Activated CD4-positive, alpha-beta T cell treated with anti-CD3 and anti-CD28 coated beads for 24 hours (primary cell): ENCODE results near the gene RCN1.
"Not testable (repeated sequence)": the region's sequence is repeated elsewhere in the genome, so short reads cannot be mapped to it uniquely, and the experiment has no call there.

Source experiments
- DNase-seq, 2 donors: peaks; one replicate each; pipeline ENCODE4 v3.0.0-alpha.2; 2020; ENCODE audit warnings: low read depth in 2 of 2

RCN1 gene

DNA sequence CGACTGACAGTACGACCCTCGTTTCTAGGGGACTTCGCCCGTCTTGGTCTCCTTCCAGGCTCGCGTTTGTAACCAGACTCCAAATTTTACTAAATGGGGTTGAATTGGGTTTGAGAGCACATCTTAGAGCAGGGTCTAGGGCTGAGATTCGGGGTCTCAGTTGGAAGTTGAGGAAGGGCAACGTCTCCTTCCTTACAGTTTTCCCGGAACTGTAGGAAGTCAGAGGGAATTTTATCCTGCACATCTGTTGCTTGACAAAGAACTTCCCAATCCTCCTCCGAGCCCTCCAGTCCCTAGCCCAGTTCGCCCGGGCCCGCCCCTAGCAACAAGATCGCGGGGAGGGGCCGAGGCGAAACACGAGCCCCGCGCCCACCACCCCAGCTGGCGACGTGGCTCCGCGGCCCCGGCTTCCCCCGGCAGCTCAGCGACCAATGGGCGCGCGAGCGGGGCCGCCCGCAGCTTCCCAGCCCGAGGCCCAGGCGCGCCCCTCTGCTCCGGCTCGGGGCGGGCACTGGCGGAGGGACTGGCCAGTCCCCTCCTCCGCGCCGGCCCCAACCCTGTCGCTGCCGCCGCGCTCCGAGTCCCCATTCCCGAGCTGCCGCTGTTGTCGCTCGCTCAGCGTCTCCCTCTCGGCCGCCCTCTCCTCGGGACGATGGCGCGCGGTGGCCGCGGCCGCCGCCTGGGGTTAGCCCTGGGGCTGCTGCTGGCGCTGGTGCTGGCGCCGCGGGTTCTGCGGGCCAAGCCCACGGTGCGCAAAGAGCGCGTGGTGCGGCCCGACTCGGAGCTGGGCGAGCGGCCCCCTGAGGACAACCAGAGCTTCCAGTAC lies at the start of gene RCN1:
Gene RCN1 (plus strand): TSS at position 530 of the 826 bp plus-strand sequence. CDS start 123 bp downstream, at position 653.
- peak; percentile 24 to 27 for DNase-seq

DNA sequence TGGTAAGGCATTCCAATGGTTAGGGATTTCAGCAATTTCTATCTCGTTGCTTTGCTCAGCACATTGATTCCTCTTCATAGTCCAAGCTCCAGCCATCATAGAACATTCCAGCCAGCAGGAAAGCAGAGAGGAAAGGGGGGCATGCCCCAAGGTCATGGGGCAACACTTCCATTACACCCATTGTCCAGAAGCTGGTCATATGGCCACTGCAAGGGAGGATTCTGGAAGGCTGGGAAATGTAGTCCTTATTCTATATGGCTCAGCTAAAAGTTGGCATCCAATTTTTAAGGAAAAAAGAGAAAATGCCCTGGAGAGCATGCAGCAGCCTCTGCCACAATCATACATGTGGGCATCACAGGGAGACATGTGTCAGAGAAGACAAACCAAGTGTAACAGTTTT lies 47.1 kb upstream of the RCN1 start:
- DNase-seq, result no peak

DNA sequence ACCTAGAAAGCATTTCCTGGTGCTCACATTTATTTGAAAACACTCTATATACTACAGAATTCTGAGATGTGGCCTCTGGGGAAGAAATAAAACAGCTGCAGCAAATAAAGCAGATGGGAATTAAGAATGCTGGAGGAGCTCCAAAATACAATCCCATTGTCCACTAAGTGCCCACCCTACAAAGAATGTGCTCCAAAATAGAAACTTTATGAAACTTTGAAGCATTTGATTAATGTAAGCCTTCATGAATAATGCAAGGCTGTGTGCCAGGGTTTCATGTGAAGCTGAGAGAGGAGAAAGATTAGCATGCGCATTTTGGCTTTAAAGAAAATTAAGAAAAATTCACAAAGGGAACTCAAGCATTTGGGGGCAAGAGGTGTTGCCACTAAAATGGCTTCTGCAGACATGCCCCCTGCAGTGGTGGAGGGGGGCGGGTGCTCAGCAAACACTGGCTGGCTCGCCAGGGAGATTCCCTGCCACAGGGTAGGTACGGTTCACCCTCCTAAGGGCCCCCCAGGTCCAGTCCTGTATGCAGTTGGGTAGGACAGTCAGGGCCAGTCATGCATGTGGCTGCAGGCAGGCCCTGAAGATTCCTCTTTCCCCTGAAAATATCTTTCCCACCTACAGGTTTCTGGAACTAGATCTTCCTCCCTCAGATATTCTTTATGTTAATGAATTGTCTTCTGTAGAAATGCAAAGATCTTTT lies 46.6 kb upstream of the RCN1 start:
- DNase-seq, result no peak

DNA sequence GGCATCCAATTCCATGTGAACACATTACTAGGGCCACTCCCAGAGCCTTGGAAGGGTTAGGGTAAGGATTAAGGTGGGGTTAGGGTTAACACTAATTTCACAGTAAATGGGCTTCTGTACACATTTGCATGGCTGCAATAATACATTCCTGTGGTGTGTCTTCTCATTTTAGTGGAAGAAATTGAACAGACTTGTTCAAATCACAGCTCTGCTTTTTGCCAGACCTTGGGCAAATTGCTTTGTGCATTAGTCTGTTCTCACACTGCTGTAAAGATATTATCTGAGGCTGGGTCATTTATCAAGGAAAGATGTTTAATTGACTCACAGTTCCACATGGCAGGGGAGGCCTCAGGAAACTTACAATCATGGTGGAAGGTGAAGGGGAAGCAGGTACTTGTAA lies 45.4 kb upstream of the RCN1 start:
- DNase-seq, result no peak

DNA sequence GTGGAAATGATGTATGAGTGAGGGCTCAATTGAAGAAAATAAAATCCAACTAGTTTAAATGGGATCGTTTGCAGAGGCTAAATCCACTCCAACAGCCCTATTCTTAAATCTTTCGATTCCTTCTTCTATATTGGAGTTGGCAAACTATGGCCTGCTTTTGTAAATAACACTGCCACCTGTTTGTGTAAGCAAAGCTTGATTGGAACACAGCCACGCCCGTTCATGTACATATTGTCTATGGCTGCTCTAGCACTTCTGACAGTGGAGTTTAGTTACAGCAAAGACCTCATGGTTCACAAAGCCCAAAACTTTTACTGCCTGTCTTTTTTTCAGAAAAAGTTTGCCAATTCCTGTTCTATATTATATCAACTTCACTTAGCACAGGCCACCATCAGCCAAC lies 40.6 kb upstream of the RCN1 start:
- no peak for DNase-seq

DNA sequence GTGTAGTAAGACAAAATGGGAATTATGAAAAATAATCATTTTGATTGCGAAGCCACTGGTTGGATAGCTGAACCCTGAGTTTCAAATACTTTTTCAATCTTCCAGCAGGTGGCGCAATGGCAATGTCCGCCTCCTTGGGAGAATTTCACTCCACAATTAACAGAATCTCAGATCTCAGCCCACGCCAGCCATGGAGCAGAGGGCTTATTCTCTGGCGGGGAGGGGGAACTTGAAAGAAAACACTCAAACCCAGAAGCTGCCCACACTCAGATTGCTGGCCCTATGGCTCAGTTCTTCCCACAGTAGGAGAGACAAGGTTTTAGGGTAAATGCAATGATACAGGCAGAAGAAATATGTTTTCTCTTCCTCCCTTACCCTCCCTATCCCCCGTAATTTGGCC lies 38.7 kb upstream of the RCN1 start:
- peak; percentile 25 to 31 for DNase-seq

DNA sequence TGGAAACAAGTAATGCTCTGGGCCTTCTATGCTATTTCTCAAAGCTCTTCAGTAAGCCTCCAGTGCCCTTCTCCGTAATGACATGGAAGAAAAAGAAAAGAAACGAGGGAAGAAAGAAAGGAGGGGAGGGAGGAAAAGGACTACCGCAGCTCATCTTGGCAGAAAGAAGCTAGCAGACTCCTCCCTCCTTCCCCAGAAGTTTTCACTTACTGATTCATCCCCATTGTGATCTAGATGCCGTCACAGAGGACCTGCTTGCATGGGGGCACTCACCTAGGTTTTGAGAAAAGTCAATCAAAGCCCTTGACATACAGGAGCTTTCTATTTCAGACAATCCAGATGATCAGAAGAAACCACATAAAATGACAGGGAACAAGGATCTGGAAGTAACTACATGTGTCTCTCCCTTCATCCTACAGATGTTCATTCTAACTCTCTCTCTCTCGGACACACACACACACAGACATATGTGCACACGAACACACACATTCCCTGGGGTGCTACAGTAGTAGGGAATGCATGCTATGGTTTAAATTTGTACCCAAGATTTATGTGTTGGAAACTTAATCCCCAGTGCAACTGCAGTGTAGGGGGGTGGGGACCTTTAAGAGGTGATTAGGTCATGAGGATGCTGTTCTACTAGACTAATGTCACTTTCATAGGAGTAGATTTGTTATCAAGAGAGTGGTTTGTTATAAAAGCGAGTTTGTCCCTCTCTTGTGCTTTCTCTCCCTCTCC lies 37.6 kb upstream of the RCN1 start:
- DNase-seq, result no peak

DNA sequence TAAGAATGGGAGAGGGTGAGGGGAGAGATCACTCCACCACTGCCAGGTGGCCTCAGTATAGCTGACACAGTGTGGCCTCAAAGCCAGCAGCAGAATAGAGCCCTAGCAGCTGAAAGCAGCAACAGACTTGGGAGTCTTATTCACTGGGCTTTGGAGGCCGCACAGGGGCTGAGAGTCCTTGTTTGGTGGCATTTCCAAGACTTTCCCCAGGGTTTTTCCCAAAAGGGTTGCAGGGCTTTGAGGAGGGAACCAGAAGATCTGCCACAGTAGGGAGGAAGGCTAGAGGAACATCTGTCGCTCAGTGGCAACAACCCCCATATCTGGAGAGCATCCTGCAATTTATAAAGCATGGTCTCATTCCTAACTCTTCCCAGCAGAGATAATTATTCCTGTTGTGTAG lies 35.0 kb upstream of the RCN1 start:
- DNase-seq, result no peak

DNA sequence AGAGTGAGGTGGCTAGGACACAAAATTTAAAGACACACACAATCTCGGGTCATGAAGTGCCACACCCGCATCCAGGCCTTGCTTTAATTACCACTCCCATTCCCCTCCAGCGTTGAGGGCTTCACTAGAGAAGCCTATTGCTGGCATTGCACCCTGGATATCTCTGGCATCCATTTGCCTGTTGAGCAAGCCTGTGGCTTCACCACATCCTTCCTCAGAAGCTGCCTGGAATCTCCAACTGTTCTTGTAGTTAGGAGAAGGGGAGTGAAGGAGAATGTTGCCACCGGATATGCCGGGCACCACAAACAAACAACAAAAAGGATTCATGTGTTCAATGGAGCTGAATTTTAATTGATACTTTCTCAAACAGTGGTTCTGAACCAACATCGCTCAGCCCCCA lies 34.4 kb upstream of the RCN1 start:
- no peak for DNase-seq

DNA sequence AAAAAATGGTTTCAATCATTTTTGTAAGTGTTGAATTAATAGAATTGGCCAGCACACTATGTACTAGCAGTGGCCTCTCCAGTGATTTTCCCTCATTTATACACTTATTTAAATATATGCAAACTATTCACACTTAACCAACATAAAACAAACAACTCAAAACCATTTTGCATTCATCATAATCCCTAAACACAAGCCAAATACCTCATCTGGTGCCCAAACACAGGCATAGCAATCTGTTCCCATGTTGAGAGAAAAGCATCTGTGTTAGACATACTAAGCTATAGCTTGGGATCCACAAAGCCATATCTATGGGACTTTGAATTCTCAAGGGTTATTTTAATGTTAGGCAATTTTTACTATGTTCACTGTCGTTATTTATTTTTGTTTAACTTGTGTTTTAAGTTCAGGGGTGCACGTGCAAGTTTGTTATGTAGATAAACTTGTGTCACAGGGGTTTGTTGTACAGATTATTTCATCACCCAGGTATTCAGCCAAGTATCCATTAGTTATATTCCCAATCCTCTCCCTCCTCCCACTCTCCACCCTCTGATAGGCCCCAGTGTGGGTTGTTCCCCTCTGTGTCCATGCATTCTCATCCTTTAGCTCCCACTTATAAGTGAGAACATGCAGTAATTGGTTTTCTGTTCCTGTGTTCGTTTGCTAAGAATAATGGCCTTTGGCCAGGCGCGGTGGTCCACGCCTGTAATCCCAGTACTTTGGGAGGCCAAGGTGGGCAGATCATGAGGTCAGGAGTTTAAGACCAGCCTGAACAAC lies 31.0 kb upstream of the RCN1 start:
- DNase-seq, result no peak

DNA sequence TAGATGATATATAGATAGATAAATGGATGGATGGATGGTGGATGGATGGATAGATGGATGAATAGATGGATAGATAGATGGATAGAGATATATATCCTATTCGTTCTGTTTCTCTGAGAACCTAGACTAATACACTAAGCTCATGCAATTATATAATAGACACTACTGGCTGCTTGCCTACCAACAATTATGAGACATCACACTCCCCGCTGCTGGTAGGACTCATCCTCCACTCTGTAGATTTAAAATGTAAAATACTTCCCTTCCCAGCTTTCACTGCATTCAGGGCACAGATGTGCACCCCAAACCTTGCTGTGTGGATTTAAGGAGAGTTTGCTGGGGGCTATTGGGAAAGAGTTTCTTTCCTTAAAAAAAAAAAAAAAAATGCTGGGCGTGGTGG lies 28.3 kb upstream of the RCN1 start:
- no peak for DNase-seq

DNA sequence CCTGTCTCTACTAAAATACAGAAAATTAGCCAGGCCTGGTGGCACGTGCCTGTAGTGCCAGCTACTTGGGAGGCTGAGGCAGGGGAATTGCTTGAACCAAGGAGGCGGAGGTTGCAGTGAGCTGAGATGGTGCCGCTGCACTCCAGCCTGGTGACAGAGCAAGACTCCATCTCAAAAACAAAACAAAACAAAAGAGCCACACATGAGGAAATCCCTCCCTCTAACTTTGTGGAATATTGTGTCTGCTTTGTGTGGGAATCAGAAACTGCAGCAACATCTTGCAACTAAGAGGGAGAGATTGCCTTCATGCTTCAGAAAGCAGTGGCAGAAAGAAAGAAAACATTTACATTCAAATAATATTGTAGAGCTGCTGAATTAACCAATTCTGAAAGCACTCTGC lies 27.8 kb upstream of the RCN1 start:
- DNase-seq, result not testable (repeated sequence)

DNA sequence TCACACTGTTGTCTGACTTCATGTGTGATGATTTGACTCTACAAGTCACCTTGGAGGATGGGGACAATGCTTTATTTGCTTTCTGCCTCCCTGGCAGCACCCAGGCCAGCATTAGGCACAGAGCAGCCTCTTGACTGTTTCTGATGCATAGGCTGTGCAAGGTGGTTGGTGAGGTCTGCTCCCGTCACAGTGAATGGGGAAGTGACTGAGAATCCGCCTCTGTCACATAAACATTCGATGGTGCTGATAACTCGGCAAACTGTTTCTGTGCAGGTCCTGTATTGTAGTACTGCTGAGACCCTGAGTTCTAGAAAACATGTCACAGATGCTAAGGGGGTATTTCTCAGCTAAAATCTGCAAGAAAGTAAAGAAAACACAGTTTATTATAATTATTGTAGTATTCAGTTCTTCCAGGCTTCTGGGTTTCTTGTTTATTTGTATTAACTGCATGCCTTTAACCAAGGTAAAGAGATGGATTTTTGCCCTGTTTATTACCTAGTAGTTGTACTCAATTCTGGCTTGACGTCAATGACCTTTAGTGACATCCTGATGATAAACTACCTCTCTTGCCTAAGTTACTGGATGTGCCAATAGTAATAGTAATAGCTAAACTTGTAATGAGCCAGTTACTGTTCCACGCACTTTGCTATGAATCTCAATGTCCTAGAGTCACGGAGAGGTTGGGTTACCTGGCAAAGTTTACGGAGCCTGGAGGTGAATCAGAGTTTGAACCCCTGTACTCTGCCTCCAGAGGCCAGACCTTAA lies 24.8 kb upstream of the RCN1 start:
- no peak for DNase-seq

DNA sequence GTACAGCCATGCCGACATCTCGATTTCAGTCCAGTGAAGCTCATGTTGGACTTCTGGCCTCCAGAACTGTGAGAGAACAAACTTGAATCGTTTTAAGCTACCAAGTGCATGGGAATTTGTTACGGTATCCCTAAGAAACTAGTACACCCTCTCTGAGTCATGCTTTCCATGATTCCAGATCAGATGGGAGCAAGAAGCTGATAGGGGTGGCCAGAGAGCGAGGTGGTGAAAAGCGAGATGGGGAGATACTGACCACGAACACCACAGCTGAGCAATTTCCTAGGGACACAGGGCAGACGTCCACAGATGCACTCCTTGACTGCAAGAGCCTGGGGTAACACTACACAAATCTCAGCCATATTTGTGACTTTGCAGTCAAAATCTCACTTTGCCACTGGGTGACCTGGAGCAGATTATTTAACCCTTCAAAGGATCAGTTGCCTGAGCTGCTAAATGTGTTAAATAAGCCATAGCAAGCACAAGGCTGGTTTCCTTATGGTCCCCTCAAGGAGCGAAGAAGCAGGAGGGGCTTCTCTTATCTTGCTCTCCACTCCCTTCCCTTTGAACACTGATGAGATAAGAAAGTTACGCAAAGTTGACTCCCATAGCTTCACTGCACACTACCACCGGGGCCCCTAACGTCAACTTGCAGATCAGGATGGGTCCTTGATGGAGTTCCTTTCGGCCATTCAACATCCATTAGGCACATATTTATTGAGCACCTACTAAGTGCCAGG lies 22.6 kb upstream of the RCN1 start:
- DNase-seq, result no peak

DNA sequence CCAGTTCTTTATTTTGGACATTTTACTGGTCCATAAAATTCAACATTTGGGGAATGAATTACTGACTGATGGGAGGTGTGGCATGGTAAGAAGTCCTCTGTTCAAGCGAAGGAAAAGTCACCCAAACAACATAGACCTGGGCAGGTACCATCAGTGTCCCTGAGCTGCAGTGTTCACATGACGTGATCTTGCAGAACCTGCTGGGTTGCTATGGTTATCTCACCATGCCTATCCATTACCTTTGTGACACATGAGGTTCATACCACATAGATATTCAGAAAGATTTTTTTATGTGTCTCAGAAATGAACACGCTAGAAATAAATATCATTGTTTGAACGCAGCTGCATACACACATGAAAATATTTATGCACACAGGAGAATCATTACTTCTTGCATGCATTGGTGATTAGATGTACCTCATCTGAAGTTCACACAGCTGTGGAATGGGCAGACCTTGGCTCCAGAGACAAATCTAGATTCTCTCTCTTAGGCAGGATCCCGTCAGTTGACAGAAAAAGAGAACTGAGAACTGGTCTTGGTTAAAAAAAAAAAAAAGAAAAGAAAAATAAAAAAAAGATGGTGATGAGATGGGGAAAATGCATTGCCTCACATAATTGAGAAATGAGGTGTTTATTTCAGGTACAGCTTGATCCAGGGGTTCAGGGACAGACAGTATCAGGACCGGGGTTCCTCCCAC lies 21.4 kb upstream of the RCN1 start:
- no peak for DNase-seq

DNA sequence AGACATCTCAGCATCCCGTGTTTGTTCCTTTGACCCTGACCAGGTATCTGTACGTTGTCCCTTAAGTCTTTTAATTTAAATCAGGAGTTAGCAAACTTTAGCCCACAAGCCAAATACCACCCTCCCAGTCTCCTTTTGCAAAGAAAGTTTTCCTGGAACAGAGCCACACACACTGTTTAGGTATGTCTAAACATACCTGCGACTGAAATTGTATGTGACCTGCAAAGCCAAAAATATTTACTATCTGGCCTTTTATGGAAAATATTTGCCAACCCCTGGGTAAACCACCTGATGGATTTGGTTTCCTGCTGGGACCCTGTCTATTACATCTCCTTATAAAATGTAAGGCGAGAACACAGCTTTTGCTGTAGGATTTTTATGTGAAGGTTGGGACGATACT lies 20.2 kb upstream of the RCN1 start:
- no peak for DNase-seq

DNA sequence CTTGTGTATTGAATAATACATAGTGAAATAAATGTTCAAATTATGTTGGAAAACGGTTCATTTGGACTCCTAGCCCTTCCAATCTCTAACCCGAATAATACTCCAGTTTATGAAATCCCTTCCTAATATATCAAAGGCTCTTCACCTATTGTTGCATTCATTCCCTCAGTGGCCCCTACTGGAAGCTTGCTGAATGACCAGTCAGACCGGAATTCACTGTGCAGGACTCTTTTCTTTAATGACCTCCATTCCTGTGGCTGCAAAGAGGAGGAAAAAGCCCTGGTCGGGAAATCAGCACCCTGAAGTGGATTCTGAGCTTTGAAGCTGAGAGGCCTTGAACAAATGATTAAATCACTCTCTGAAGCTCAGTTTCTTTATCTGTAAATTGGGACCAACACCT lies 19.1 kb upstream of the RCN1 start:
- DNase-seq, result no peak

DNA sequence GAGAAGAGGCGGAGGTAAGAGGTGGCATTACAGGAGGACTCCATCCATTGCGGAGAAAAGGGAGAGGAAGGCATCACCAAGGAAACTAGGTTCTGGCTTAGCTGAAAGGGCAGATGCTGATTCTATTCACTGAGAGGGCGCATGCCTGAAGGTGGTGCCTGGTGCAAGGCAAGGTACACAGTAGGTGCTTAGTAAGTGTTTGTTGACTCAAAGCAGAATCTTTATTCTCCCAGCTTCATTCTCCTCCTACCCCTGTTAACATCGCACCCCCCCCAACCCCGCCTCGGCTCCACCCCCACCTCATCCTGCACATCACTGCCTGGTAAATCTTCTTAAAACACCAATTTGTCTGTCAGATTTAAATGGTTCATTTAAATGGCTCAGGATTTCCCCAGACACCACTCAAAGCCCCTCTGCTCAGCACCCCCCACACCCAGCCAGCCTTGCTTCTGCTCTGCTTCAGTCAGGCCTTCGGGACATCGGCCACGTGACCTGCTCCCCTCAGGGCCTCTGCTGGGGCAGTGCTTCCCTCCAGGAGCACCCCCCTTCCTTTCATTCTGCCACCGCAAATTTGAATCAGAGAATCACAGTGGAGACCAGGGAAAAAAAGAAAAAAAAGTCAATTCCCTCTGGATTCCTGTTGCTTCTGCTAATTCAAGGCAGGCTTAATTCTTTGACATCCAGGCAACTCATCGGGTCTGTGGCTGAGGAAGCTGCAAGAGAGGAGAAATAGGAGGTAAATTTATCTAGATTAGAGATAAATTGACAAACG lies 17.8 kb upstream of the RCN1 start:
- no peak for DNase-seq

DNA sequence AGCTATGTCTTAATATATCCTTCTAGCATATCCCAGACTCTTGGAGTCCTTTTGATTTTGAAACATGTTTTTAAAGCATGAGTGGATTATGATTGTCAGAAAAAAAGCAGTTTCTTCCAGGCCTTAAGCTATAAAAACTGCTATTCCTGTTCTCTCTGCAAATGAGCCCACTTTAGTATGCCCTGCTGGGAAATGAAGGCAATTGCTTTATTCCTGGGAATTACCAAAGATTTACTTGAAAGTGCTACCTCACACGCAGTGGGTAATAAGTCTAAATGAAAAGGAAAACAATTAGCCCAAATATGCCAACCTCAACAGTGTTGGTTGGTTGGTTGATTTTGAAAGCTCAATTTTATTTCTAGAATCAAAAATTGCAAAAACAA lies 17.2 kb upstream of the RCN1 start:
- DNase-seq, result no peak
